NCI-H524 treated with DMSO at 0.1 percent for 48 hours (cell line): Measurements from ENCODE around the gene ETFA.
"Not testable (repeated sequence)": the region's sequence is repeated elsewhere in the genome, so short reads cannot be mapped to it uniquely, and the experiment has no call there.

Experiments
- DNase-seq: peaks from one replicate; lab custom pipeline; 2025; lab: John Stamatoyannopoulos, UW

Gene ETFA

GRCh38 chr15:76324066-76324465 is 12.8 kb upstream of the ETFA start:
- DNase-seq, result no peak

GRCh38 chr15:76321602-76322001 is 10.3 kb upstream of the ETFA start:
- no peak for DNase-seq

GRCh38 chr15:76321171-76321570 is 9.9 kb upstream of the ETFA start:
- no peak for DNase-seq

GRCh38 chr15:76320012-76320411 is 8.7 kb upstream of the ETFA start:
- no peak for DNase-seq

GRCh38 chr15:76313731-76314130 is 2.5 kb upstream of the ETFA start:
- no peak for DNase-seq

GRCh38 chr15:76313175-76313567 is 1.9 kb upstream of the ETFA start:
- not testable (repeated sequence) for DNase-seq

- DNase-seq, result no peak
Observed at GRCh38 chr15:76312540-76313174, 1.4 kb upstream of the ETFA start.

- DNase-seq, result no peak
Observed at GRCh38 chr15:76310475-76311099, 682 bp downstream of the ETFA start.

GRCh38 chr15:76309601-76310330 is 1.5 kb downstream of the ETFA start:
- no peak for DNase-seq

- DNase-seq, result no peak
Observed at GRCh38 chr15:76303909-76304308, 7.4 kb downstream of the ETFA start.

GRCh38 chr15:76299786-76300185 is 11.5 kb downstream of the ETFA start:
- no peak for DNase-seq

GRCh38 chr15:76298986-76299385 is 12.3 kb downstream of the ETFA start:
- DNase-seq, result no peak

GRCh38 chr15:76297951-76298350 is 13.3 kb downstream of the ETFA start:
- not testable (repeated sequence) for DNase-seq

GRCh38 chr15:76296849-76297248 is 14.4 kb downstream of the ETFA start:
- no peak for DNase-seq

GRCh38 chr15:76294463-76294862 is 16.8 kb downstream of the ETFA start:
- DNase-seq, result not testable (repeated sequence)

GRCh38 chr15:76293361-76293760 is 17.9 kb downstream of the ETFA start:
- DNase-seq, result no peak

GRCh38 chr15:76289582-76289981 is 21.7 kb downstream of the ETFA start:
- no peak for DNase-seq

GRCh38 chr15:76286271-76286879 is 24.9 kb downstream of the ETFA start:
- no peak for DNase-seq

GRCh38 chr15:76285241-76285825 is 25.9 kb downstream of the ETFA start:
- peak; percentile 14 for DNase-seq

GRCh38 chr15:76282465-76282864 is 28.8 kb downstream of the ETFA start:
- no peak for DNase-seq

GRCh38 chr15:76278651-76279050 is 32.6 kb downstream of the ETFA start:
- no peak for DNase-seq

GRCh38 chr15:76274821-76275220 is 36.4 kb downstream of the ETFA start:
- DNase-seq, result no peak

GRCh38 chr15:76274226-76274625 is 37.0 kb downstream of the ETFA start:
- DNase-seq, result no peak
